ENCODE measurements around the gene DAZL. TPM values are rescaled to one million over a fixed set of nuclear protein-coding genes. Genes with fewer than 3 reads are reported as not detected.

The DAZL gene
- polyA plus RNA-seq, 3 donors: not detected

GRCh38 chr3:16583551-16583950, 21.7 kb downstream of the DAZL start:
- no peaks in the 10 kb centered on the region for H3K4me1 Mint-ChIP-seq
- no peaks in the 10 kb centered on the region for H3K36me3 ChIP-seq (replicated peaks in 1 of 2; ENCODE audit: control insufficient read depth in 1 of 2, insufficient read depth in 2 of 2, low read length in 2 of 2)
- H3K4me1 ChIP-seq (ENCODE audit: control insufficient read depth in 1 of 2, insufficient read depth in 2 of 2, low read length in 2 of 2): no peaks in the 10 kb centered on the region
- no peak overlapping the region for H3K4me2 ChIP-seq (replicated peaks; ENCODE audit: extremely low read depth, low read length, poor library complexity, severe bottlenecking)
- no peaks in the 10 kb centered on the region for H3K9me3 ChIP-seq (replicated peaks in 1 of 2; ENCODE audit: control insufficient read depth in 1 of 2, insufficient read depth in 1 of 2, low read length in 2 of 2)
- no peaks in the 10 kb centered on the region for H3K36me3 Mint-ChIP-seq
- H3K9ac ChIP-seq (ENCODE audit: insufficient read depth, low read length, poor library complexity, severe bottlenecking): no peak overlapping the region
- TF ChIP-seq CTCF (IDR thresholded peaks at IDR 0.05): no peak
- no peaks in the 10 kb centered on the region for H3K79me2 ChIP-seq (ENCODE audit: insufficient read depth, low read length)
- H3K4me3 Mint-ChIP-seq: no peak overlapping the region
- peak overlapping the region in 1 of 7 donors; percentile 7 for H3K27ac Mint-ChIP-seq
- H3K27ac ChIP-seq (ENCODE audit: low read depth in 1 of 2, low read length in 2 of 2): no peak overlapping the region
- intact Hi-C loops (cut with micrococcal nuclease): no loop called here
- no peaks in the 10 kb centered on the region for H4K20me1 ChIP-seq (ENCODE audit: insufficient read depth, low read length)
- no peak for DNase-seq
- H3K4me3 ChIP-seq (replicated peaks in 1 of 3; ENCODE audit: low read depth in 2 of 3, low read length in 3 of 3): no peak overlapping the region
- H2AFZ ChIP-seq (ENCODE audit: insufficient read depth, low read depth, low read length, poor library complexity, severe bottlenecking): no peak overlapping the region
- 90% methylated on average over 2 of the region's 5 CpGs for WGBS (ENCODE audit: insufficient coverage)
- no peaks in the 10 kb centered on the region for H3K27me3 ChIP-seq (ENCODE audit: control insufficient read depth in 2 of 2, insufficient read depth in 2 of 2, low read length in 2 of 2)
- no peaks in the 10 kb centered on the region for H3K27me3 Mint-ChIP-seq (ENCODE audit: low read depth in 3 of 3)
- peaks cover 0 to 4% (median 2%) of the 10 kb centered on the region in 7 donors for H3K9me3 Mint-ChIP-seq

GRCh38 chr3:16570113-16570512, 35.1 kb downstream of the DAZL start:
- no peak overlapping the region for H3K4me3 ChIP-seq (replicated peaks in 1 of 3; ENCODE audit: low read depth in 2 of 3, low read length in 3 of 3)
- DNase-seq: no peak
- H3K4me2 ChIP-seq (replicated peaks; ENCODE audit: extremely low read depth, low read length, poor library complexity, severe bottlenecking): no peak overlapping the region
- no peak overlapping the region for H3K27ac Mint-ChIP-seq
- no peaks in the 10 kb centered on the region for H4K20me1 ChIP-seq (ENCODE audit: insufficient read depth, low read length)
- intact Hi-C loops (cut with micrococcal nuclease): no loop called here
- no peak overlapping the region for H2AFZ ChIP-seq (ENCODE audit: insufficient read depth, low read depth, low read length, poor library complexity, severe bottlenecking)
- H3K9me3 Mint-ChIP-seq: peaks cover 0 to 5% (median 2%) of the 10 kb centered on the region in 7 donors
- H3K36me3 Mint-ChIP-seq: no peaks in the 10 kb centered on the region
- no peaks in the 10 kb centered on the region for H3K27me3 ChIP-seq (ENCODE audit: control insufficient read depth in 2 of 2, insufficient read depth in 2 of 2, low read length in 2 of 2)
- 83% methylated on average over 1 of the region's 4 CpGs for WGBS (ENCODE audit: insufficient coverage)
- no peak overlapping the region for H3K9ac ChIP-seq (ENCODE audit: insufficient read depth, low read length, poor library complexity, severe bottlenecking)
- H3K4me1 ChIP-seq (ENCODE audit: control insufficient read depth in 1 of 2, insufficient read depth in 2 of 2, low read length in 2 of 2): no peaks in the 10 kb centered on the region
- H3K36me3 ChIP-seq (replicated peaks in 1 of 2; ENCODE audit: control insufficient read depth in 1 of 2, insufficient read depth in 2 of 2, low read length in 2 of 2): no peaks in the 10 kb centered on the region
- no peak overlapping the region for H3K4me3 Mint-ChIP-seq
- H3K9me3 ChIP-seq (replicated peaks in 1 of 2; ENCODE audit: control insufficient read depth in 1 of 2, insufficient read depth in 1 of 2, low read length in 2 of 2): no peaks in the 10 kb centered on the region
- no peak overlapping the region for H3K27ac ChIP-seq (ENCODE audit: low read depth in 1 of 2, low read length in 2 of 2)
- no peak for TF ChIP-seq CTCF (IDR thresholded peaks at IDR 0.05)
- no peaks in the 10 kb centered on the region for H3K79me2 ChIP-seq (ENCODE audit: insufficient read depth, low read length)
- H3K4me1 Mint-ChIP-seq: no peaks in the 10 kb centered on the region
- H3K27me3 Mint-ChIP-seq (ENCODE audit: low read depth in 3 of 3): peaks cover 0 to 4% (median 0%) of the 10 kb centered on the region in 3 donors
